ENCODE data around the gene POLR2J2. TPM values are rescaled to one million over a fixed set of nuclear protein-coding genes. Genes with fewer than 3 reads are reported as not detected.
"Not testable (repeated sequence)": the region's sequence is repeated elsewhere in the genome, so short reads cannot be mapped to it uniquely, and the experiment has no call there.

The POLR2J2 gene
- total and polyA plus RNA-seq, 9 of the 15 experiments (the other 6 are each of a cell fraction or from before 2014, with no cell fraction given), result 0.80 to 13.6 (median 5.2) TPM

- ATAC-seq (peak; percentile 87), FAIRE-seq (peak; percentile 73)
- CTCF ChIA-PET (ENCODE audit: low intra/inter-chr PET ratio); BruUV-seq (replicated peaks); H3K27ac ChIP-seq (ENCODE audit: extremely low read depth, low read depth, low read length); H3K36me3 ChIP-seq (ENCODE audit: control insufficient read depth, insufficient read depth, low read length); in situ Hi-C loops (cut with MboI); intact Hi-C loops (cut with micrococcal nuclease); H3K4me3 ChIP-seq; H4K20me1 ChIP-seq (replicated peaks; ENCODE audit: control insufficient read depth, insufficient read depth, low read length); H3K4me1 ChIP-seq (replicated peaks in 1 of 2; ENCODE audit: control insufficient read depth in 2 of 2, insufficient read depth in 2 of 2, low read length in 2 of 2); H2AFZ ChIP-seq (ENCODE audit: low read depth, low read length); DNase-seq (ENCODE audit: extremely low read depth in 1 of 4, low spot score in 3 of 4); H3K9ac ChIP-seq (ENCODE audit: insufficient read depth in 1 of 2, low read depth in 2 of 2, low read length in 2 of 2); H3K9me3 ChIP-seq (replicated peaks; ENCODE audit: control insufficient read depth, insufficient read depth, low read depth, low read length); POLR2A ChIA-PET; H3K4me2 ChIP-seq (ENCODE audit: insufficient read depth, low read length); H3K9me1 ChIP-seq (ENCODE audit: control insufficient read depth, insufficient read depth, low read length); H3K79me2 ChIP-seq (ENCODE audit: control insufficient read depth, insufficient read depth, low read length); H3K27me3 ChIP-seq (ENCODE audit: control insufficient read depth in 2 of 2, insufficient read depth in 2 of 2, low read length in 2 of 2): not testable (repeated sequence)
- TF ChIP-seq RFX1 (IDR thresholded peaks at IDR 0.05), result peak; percentile 71
- WGBS (ENCODE audit: insufficient coverage, low coverage, missing lambda C conversion rate), result 27% methylated on average over 2 of the region's 3 CpGs
Observed at GRCh38 chr7:102715718-102716117, 44.3 kb upstream of the POLR2J2 start.

GRCh38 chr7:102714774-102715522 lies 43.5 kb upstream of the POLR2J2 start:
- H3K79me2 ChIP-seq (ENCODE audit: control insufficient read depth, insufficient read depth, low read length); H3K27ac ChIP-seq (ENCODE audit: extremely low read depth, low read depth, low read length); H3K27me3 ChIP-seq (ENCODE audit: control insufficient read depth in 2 of 2, insufficient read depth in 2 of 2, low read length in 2 of 2); H3K36me3 ChIP-seq (ENCODE audit: control insufficient read depth, insufficient read depth, low read length); H3K9me1 ChIP-seq (ENCODE audit: control insufficient read depth, insufficient read depth, low read length); H3K9ac ChIP-seq (ENCODE audit: insufficient read depth in 1 of 2, low read depth in 2 of 2, low read length in 2 of 2); intact Hi-C loops (cut with micrococcal nuclease); H3K4me2 ChIP-seq (ENCODE audit: insufficient read depth, low read length); FAIRE-seq; DNase-seq (ENCODE audit: extremely low read depth in 1 of 4, low spot score in 3 of 4); H4K20me1 ChIP-seq (replicated peaks; ENCODE audit: control insufficient read depth, insufficient read depth, low read length); H3K9me3 ChIP-seq (replicated peaks; ENCODE audit: control insufficient read depth, insufficient read depth, low read depth, low read length); CTCF ChIA-PET (ENCODE audit: low intra/inter-chr PET ratio); H2AFZ ChIP-seq (ENCODE audit: low read depth, low read length); ATAC-seq; in situ Hi-C loops (cut with MboI); BruUV-seq (replicated peaks); H3K4me3 ChIP-seq; H3K4me1 ChIP-seq (replicated peaks in 1 of 2; ENCODE audit: control insufficient read depth in 2 of 2, insufficient read depth in 2 of 2, low read length in 2 of 2); POLR2A ChIA-PET: not testable (repeated sequence)
- 22% methylated on average over 3 of the region's 6 CpGs for WGBS (ENCODE audit: insufficient coverage, low coverage, missing lambda C conversion rate)

GRCh38 chr7:102713691-102714080 lies 42.2 kb upstream of the POLR2J2 start:
- H3K27ac ChIP-seq (ENCODE audit: extremely low read depth, low read depth, low read length); H3K4me3 ChIP-seq; POLR2A ChIA-PET; H2AFZ ChIP-seq (ENCODE audit: low read depth, low read length); H3K9me1 ChIP-seq (ENCODE audit: control insufficient read depth, insufficient read depth, low read length); H3K4me2 ChIP-seq (ENCODE audit: insufficient read depth, low read length); H3K79me2 ChIP-seq (ENCODE audit: control insufficient read depth, insufficient read depth, low read length); CTCF ChIA-PET (ENCODE audit: low intra/inter-chr PET ratio); H3K9ac ChIP-seq (ENCODE audit: insufficient read depth in 1 of 2, low read depth in 2 of 2, low read length in 2 of 2); H3K36me3 ChIP-seq (ENCODE audit: control insufficient read depth, insufficient read depth, low read length); H3K9me3 ChIP-seq (replicated peaks; ENCODE audit: control insufficient read depth, insufficient read depth, low read depth, low read length); H4K20me1 ChIP-seq (replicated peaks; ENCODE audit: control insufficient read depth, insufficient read depth, low read length); H3K4me1 ChIP-seq (replicated peaks in 1 of 2; ENCODE audit: control insufficient read depth in 2 of 2, insufficient read depth in 2 of 2, low read length in 2 of 2); DNase-seq (ENCODE audit: extremely low read depth in 1 of 4, low spot score in 3 of 4); H3K27me3 ChIP-seq (ENCODE audit: control insufficient read depth in 2 of 2, insufficient read depth in 2 of 2, low read length in 2 of 2); in situ Hi-C loops (cut with MboI); intact Hi-C loops (cut with micrococcal nuclease); BruUV-seq (replicated peaks): not testable (repeated sequence)
- ATAC-seq (peak; percentile 61), FAIRE-seq (peak; percentile 69)
- no CpG with 5 or more reads among the region's 1 CpG for WGBS (ENCODE audit: insufficient coverage, low coverage, missing lambda C conversion rate)

Data from K562 (cell line).